ENCODE measurements around the gene ACCSL.

ACCSL gene

GRCh38 chr11:44018829-44019228, 29.0 kb upstream of the ACCSL start:
- no peak for DNase-seq

DNA sequence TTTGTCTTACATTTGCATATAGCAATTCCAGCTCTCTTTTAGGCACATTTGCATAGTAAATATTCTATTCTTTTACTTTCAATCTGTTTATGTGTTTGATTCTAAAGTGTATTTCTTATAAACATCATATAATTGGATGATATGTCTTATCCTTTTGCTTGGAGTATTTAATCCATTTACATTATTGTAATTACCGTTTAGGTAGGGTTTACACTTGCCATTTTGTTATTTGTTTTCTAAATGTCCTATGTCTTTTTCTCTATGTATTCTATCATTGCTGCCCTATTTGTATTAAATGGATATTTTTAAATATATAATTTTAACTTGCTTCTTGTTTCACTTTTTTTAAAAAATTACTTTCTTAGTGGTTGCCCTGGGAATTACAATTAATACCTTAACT, 22.8 kb upstream of the ACCSL start:
- no peak for DNase-seq

- no peak for DNase-seq
Measured at GRCh38 chr11:44025727-44026126, 22.1 kb upstream of the ACCSL start.

- no peak for DNase-seq
Measured at GRCh38 chr11:44028401-44028800, 19.4 kb upstream of the ACCSL start.

GRCh38 chr11:44028816-44029506, 18.8 kb upstream of the ACCSL start:
- no peak for DNase-seq

DNA sequence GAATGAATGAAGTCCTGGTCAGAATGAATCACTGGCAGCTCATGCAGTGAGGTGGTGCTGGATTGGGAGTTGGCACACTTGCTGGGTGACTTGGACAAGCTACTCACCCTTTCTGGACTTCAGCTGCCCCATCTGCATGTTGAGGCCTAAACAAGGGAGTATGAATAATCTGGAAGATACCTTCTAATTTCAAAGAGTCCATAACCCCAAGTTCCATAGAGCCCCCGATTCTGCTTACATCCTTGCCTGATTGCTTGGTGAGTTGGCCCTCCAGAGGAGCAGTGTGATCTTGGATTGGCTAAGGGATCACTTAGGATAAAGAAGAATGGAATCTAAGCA, 18.3 kb upstream of the ACCSL start:
- DNase-seq, result no peak

GRCh38 chr11:44029977-44030911, 17.5 kb upstream of the ACCSL start:
- DNase-seq, result peak; percentile 33

DNA sequence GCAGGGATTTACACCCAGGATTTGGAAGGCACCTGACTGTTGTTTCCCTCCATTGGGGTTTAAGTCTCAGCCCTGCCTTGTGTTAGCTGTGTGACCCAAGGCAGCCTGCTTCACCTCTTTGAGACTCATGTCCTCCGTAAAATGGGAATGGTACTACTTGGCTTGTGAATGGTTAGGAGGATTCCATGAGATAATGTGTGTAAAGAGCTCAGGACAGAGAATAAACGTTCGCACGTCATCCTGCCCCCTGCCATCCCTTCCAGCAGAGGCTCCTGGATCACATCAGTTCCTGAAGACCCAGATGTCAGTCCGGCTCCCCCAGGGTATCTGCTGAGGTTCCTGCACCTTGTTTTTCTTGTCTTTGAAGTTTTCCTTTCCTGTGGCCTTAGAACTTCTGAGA, 16.8 kb upstream of the ACCSL start:
- DNase-seq, result peak; percentile 15

DNA sequence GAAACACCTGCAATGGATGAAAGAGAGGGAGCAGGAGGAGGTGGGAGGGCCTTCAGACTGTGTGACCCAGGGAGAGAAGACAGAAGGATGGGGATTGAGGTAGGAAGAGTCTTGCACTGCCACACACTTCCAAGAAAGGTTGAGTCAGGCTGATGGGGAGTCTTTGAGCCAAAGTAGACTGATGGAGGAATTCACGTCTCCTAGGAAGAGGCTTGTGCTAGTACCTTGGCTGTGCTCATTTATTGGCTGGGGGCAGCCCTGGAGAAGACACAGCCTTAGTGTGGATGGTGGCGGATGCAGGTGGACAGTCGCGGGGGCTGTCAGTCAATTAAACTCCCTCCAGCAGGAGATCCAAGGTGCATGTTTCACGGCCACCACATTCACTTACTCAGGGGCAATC, 16.2 kb upstream of the ACCSL start:
- no peak for DNase-seq

DNA sequence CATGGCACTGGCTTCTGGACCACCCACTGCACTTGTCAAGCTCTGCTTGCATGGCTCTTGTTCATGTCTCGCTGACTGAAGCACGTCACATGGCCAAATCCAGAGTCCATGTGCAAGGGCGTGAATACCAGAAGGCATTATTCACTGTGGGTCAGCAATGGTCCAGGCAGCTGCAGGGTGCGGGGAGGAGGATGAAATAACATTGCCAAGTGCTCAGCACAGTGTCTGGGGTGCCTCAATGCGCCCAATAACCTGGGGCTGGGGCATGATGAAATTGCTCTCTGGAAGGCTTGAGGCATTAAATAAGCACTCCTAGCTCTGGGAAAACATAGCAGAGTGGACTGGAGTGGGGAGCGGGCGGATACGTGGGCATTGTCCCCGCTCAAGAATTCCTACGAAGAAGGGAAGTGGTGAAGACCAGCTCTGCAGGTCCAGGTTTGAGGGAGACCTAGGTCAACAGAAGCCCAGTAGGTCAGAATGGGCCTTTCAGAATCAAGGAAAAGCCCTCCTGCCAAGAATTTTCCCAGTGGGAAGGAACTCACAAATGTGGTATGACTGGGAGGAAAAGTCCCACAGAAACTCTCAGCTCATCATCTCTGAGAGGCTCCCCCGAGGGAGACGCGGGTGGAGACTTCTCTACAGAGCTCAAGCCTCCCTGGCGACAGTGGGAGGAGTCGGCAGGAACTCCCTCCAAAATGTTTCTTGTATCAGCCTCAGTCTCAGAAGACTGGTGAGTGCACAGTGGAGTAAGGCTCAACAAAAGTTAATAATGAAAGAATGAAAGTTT, 15.3 kb upstream of the ACCSL start:
- DNase-seq, result no peak

- DNase-seq, result no peak
Measured at GRCh38 chr11:44033411-44033850, 14.3 kb upstream of the ACCSL start.

DNA sequence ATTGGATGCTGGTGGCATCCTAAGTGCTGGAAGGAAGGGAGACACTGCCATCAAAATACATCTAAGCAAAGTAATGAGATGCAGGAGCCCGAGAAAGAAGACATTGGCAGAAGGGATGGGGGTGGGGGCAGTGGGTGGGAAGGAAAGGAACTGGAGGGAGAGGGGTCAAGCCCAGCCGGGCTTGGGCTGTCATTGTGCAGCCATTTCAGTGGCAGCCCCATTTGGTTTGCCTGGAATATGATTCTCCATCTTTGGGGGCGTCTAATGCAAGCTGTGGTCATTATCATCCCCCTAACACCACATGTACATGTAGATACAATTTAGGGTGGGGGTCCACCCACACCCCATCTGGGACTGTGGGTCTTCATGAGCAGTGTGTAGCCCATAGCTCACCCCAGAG, 13.9 kb upstream of the ACCSL start:
- DNase-seq, result no peak

DNA sequence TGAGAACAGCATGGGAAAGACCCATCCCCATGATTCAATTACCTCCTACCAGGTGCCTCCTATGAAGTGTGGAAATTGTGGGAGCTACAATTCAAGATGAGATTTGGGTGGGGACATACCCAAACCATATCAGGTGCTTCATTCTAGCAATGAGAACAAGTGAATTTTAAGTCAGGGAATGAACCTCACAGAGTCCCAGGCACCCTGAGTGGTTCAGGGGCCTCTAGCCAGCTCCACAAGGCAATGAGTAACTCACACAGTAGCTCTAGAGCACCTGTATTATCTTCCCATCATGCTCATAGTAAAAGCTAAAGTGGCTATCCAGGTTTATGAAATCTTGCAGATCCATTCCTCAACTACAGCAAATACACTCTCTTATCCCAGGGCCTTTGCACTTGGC, 13.1 kb upstream of the ACCSL start:
- DNase-seq, result no peak

GRCh38 chr11:44036811-44037657, 10.7 kb upstream of the ACCSL start:
- DNase-seq, result peak; percentile 89

GRCh38 chr11:44037658-44037998, 10.2 kb upstream of the ACCSL start:
- DNase-seq, result no peak

DNA sequence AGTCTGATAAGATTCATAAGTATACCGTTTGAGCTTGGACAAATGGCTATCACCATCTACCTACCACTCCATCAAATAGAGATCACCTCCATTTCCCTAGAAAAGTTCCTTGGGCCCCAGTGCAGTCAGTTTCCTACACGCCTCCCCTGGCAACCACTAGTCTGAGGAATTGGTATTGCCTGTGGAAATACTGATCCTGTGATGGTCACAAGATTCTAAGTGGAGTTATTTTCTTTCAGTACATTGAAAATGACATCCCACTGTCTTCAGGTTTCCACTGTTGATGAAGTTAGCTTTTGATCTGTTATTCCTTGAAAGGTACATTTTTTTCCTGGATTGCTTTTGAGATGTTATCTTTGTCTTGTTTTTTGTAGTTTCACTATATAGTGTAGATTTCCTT, 4.6 kb upstream of the ACCSL start:
- DNase-seq, result no peak

- DNase-seq, result no peak
Measured at GRCh38 chr11:44046182-44046581, 1.6 kb upstream of the ACCSL start.

GRCh38 chr11:44047298-44047697, 483 bp upstream of the ACCSL start:
- DNase-seq, result no peak

- DNase-seq, result no peak
Measured at GRCh38 chr11:44049832-44050231, 2.1 kb downstream of the ACCSL start.

DNA sequence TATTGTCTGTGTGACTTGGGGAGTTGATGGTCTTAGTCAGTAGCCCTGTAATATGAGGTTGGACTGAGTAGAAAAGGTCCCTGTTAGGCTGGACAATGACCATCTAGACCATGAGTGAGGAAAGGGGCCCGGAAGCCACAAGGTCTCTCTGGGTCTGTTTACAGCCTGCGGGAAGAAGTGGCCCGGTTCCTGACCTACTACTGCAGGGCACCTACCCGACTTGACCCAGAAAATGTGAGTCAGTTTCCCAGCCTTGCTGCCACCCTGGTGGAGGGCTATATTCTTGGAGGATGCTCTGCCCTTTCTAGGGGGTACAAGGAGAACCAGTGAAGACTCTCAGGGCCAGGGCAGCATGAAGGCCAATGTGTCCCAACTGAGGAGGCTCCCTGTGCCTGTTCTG, 3.4 kb downstream of the ACCSL start:
- no peak for DNase-seq

DNA sequence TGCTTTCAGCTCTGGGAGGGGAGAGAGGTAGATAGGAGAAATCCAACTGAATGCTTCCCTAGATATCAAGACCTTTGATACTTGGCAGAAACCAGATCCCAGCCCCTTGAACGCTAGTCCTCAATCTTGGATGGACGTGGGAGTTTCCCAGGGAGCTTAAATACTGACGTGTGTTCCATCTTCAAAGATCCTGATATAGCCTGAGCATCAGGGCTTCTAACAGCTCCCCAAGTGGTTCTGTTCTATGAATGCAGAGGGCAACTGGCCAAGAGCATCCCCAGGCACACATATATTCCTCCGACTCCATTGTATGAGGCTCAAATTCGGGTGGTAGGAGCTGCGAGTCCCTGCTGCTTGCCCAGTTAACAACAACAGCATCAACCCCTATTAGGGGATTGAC, 9.6 kb downstream of the ACCSL start:
- no peak for DNase-seq

GRCh38 chr11:44058275-44058674, 10.5 kb downstream of the ACCSL start:
- no peak for DNase-seq

GRCh38 chr11:44065161-44065661, 17.4 kb downstream of the ACCSL start:
- no peak for DNase-seq
